HG02852 (cell line): ENCODE data around the gene RASGRF2.
"Not testable (repeated sequence)": the region's sequence is repeated elsewhere in the genome, so short reads cannot be mapped to it uniquely, and the experiment has no call there.

Source experiments
- ATAC-seq: cut with Tn5 transposase; IDR thresholded peaks from one replicate; pipeline ENCODE4 v1.9.1; 2021; ENCODE audit warnings: mild to moderate bottlenecking, moderate library complexity; ENCODE audit not compliant: unreplicated experiment

RASGRF2 gene

DNA sequence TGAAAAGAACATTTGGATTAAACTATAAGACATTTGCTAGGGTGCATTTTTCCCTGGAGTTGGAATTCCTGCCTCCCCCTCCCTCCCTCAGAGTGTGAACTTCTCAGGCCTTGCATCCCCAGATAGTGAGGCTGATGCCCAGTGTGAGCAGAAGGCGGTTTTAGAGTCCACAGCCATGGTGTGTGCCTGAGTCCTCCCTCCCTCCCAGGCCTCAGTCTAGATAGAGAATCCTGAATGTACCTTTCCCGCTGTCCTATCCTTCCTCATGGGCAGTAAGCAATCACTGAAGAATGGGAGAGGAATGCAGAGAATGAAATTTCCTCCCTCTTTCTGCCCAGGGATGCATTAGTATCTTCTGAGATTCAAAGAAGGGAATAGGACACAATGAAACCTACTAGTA, 108.5 kb downstream of the RASGRF2 start:
- ATAC-seq, result no peak

DNA sequence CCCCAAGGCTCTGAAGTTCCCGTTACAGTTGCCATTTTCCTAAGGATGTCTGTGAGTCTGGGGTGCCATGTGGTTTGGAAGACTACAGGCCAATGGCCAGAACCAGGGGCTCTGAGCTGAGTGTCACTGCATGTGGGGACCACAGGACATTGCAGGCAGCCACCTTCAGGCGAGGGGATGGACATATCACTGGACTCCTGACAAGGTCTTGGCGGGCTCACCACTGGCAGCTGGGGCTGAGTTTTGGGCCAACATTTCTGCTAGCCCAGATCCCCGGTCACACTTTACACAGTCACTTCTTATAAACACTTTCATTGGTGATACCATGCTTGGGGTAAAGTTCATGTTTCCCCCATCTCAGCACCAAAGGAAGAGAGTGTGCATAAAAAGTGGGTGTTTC, 109.8 kb downstream of the RASGRF2 start:
- ATAC-seq, result no peak

DNA sequence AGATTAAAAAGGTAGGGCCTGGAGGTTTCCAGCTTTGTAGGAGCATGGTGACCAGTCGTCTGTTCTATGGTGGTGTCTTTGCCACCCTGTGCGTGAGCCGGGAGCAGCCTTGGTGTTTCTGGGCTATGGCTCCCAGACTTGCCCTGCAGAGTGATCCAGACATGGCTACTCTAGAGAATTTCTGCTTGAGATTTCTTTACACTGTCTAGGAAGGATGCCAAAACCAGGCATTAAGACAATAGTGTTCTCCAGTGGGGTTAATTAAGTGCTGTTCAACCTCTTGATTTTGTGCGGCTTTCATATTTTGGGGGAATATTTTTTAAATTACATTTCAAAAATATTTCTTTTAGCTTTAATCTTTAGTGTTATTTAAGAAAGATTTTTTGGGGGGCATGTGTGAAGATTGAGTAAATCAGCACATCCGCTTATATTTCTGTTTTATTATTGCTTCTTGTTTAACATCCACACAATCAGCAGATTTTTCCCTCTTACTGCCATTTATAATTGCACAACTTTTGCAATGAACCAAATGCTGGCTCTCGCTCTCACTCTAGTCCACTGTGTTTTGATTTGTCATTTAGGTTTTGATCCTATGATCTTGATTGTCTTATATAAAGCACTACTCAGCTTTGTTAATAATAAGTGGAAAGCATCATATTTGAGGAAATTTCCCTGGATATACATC, 110.5 kb downstream of the RASGRF2 start:
- ATAC-seq, result no peak

DNA sequence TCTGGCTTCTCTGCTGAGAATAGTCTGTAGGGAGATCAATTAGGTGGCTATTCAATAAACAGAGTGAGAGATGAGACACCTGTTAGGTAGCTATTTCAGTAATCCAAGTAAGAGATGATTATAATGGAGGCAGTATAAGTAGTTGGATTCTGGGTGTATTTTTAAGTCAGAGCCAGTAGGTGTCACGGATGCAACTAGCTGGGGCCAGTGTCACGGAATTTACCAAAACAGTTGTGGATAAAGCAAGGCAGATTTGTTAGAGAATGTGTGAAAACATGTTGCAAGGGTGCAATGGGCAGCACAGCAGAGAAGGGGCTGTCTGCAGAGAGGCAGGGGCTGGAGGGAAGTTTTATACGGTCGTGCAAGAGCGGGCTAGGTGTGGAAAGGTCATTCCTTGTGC, 114.9 kb downstream of the RASGRF2 start:
- no peak for ATAC-seq

- ATAC-seq, result no peak
Measured at GRCh38 chr5:81077105-81077504, 116.9 kb downstream of the RASGRF2 start.

DNA sequence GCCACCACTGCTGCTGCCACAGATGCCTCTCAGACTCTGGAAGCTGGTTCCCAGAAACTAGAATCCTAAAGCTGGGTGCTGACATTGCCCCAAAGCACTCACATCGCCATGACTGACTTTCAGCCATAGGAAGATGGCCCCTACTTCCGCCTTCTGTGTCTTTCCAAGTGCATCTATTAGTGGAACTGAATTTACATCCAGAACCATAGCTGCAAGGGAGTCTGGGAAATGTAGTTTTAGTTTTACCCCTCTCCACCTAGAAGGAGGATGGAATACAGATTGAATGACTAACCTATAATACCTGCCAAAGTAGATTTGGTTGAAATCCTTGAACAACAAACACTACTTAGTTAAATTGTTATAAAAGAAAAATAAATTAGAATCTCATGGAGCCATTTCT, 118.8 kb downstream of the RASGRF2 start:
- no peak for ATAC-seq

DNA sequence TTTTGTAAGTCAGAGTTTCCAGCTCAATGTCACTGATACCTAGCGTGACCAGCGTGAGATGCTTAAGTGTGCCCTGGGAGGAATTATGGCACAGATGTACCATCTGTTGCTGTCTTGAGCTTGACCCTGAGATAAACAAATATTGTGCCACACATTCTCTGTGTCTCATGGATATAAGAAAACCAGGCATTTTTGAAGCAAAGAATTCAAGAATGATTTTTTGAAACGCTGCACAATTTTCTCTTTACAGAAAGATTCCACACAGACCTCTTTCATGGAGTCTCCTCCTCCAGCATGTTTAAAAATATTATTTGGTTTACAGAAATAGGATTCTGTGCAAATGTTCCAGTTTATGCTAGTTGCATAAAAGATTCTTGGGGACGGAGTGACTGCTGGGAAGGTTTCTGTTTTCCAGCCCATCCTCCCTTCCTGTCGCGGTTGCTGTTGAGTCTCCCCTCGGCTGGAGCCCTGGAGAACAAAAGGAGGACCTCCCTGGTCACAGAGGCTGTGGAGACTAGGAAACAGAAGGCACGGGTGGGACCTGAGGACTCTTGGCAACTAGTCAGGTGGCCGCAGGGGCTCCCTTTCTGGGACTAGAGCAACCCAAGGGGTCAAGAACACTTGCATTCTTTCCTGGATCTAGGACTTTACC, 120.8 kb downstream of the RASGRF2 start:
- no peak for ATAC-seq

DNA sequence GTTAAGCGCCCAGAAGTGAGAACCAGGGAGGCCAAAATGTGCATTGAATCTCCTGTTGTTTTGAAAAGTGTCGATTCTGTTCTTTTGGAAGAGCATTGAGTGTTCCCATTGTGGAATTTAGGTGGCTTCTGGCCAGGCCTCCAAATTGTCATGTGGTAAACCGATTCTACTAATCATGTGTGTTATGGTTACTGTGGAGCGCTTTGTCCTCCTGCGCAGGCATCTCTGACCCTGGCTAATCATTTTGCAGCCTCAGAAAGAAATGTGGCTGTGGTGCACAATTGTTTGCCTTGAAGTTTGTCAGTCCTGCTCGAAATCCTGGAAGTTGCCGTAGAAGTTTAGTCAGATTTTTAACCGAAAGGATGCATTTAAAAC, 121.3 kb downstream of the RASGRF2 start:
- ATAC-seq, result no peak

DNA sequence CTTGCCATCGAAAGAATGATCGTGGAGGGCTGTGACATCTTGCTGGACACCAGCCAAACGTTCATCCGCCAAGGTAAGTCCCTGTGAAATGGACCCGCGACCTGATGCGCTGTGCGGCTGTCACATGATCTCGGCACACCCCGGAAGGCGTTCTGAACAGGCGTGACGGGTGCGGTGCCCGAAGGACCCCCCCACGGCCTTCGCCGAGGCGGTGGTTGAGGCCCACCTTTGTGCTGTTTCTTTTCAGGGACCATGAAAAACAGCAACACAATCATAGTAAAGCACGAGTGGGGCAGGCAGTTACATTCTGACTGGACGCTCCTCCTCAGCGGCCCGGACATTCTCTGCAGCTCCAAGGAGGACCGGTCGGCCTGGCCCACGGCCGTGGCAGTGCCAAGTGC, 126.7 kb downstream of the RASGRF2 start:
- ATAC-seq, result no peak

GRCh38 chr5:81091199-81091598, 131.0 kb downstream of the RASGRF2 start:
- ATAC-seq, result no peak

GRCh38 chr5:81093536-81094196, 133.5 kb downstream of the RASGRF2 start:
- ATAC-seq, result no peak

- no peak for ATAC-seq
Measured at GRCh38 chr5:81095835-81096234, 135.7 kb downstream of the RASGRF2 start.

DNA sequence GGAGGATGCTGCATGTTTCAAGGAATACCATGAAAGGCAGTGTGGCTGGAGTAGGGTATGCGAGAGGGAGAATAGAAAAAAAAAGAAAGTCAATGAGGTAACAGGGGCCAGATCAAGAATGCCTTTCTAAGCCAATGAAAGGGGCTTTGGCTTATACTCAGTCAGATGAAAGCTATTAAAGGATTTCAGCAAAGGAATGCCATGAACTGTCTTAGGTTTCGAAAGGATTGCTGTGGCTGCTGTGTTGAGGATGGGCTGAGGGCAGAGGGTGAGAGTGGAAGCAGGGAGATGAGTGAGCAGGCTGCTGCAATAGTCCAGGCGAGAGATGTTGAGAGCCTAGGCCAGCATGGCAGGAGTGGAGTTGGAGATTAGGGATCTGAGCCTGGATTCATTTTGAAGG, 137.6 kb downstream of the RASGRF2 start:
- ATAC-seq, result no peak

GRCh38 chr5:81105261-81105877, 145.2 kb downstream of the RASGRF2 start:
- no peak for ATAC-seq

- ATAC-seq, result no peak
Measured at GRCh38 chr5:81115261-81115660, 155.1 kb downstream of the RASGRF2 start.

- no peak for ATAC-seq
Measured at GRCh38 chr5:81117566-81117965, 157.4 kb downstream of the RASGRF2 start.

DNA sequence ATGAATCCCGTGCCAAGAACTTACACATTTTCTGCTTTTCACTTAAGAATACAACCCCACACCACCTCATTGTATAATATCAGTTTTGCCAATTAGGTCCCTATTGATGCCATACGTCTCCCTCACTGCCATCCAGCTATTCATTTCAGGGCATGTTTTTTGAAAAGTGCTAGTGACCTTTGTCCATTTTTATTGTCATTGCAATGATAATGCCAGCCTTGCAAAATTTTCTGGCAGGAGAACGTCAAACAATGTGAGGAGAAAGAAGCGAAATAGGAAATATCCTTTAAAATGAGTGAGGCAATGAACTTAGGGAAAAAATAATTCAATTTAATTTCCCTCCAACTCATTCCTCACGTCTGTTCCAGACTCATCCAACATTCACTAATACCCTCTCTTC, 161.1 kb downstream of the RASGRF2 start:
- ATAC-seq, result no peak

- ATAC-seq, result no peak
Measured at GRCh38 chr5:81121836-81122630, 161.9 kb downstream of the RASGRF2 start.

DNA sequence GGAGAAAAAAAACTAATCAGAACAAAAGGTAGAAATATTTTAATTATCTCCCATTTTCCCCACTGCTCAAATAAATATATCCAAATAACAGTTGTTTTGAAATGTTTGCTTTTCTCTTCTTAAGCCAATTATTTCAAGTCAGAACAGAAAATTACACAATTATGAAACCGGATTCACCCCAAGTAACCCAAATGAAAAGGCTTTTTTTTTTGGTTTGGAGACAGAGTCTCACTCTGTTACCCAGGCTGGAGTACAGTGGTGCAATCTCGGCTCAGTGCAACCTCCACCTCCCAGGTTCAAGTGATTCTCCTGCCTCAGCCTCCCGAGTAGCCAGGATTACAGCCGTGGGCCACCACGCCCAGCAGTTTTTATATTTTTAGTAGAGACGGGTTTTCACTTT, 164.5 kb downstream of the RASGRF2 start:
- not testable (repeated sequence) for ATAC-seq

DNA sequence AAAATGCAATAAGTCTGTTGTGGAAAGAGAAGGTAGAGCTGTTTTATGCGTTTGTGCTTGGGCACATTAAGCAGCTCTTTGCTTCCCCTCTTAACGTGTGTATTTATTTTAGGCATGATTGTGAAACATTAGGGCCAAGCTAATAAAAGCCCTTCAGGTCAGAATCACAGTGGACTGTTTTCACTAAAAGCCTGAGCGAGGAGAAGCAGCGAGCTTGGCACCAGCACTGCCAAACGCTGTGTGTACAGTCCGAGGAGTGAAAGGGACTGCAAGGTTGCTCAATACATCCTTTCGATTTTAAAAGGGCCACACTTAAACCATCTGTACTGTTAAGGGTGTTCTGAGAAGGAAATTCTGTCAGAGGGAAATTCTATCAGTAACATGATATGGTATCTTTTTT, 165.8 kb downstream of the RASGRF2 start:
- no peak for ATAC-seq

- ATAC-seq, result no peak
Measured at GRCh38 chr5:81128416-81128815, 168.3 kb downstream of the RASGRF2 start.
